Caco-2 (cell line): ENCODE data around the gene CCDC136. TPM values are rescaled to one million over a fixed set of nuclear protein-coding genes. Genes with fewer than 3 reads are reported as not detected.

Source experiments
- BruUV-seq: library from RNA; stranded (reverse); fragments of 400-500 nt; replicated peaks from 2 replicates; lab custom pipeline; 2021; lab: Mats Ljungman, UMichigan
- CTCF ChIA-PET: fragments of 300-600 bp; sonication (Branson Sonifier 250); formaldehyde crosslinking; loops from one replicate; lab custom pipeline; 2022; ENCODE audit warnings: antibody characterized with exemption; lab: Charles Lee
- POLR2A ChIA-PET: fragments of 300-600 bp; sonication (Branson Sonifier 250); formaldehyde crosslinking; loops from one replicate; lab custom pipeline; 2022; ENCODE audit warnings: antibody characterized with exemption; lab: Charles Lee
- DNase-seq, 2 experiments: peaks; one replicate each; pipeline versions ENCODE4 v3.0.0 to v3.0.0-alpha.2; 2020 to 2022
- H3K27me3 ChIP-seq: replicated peaks from 2 replicates; pipeline ENCODE4 v1.6.0; 2011; ENCODE audit warnings: low read length; ENCODE audit not compliant: control insufficient read depth, insufficient read depth
- H3K36me3 ChIP-seq: 2 replicates; pipeline ENCODE4 v1.5.1; 2011; ENCODE audit warnings: low read length; ENCODE audit not compliant: control insufficient read depth, insufficient read depth
- H3K4me1 ChIP-seq: fragments of 250-450 bp; sonication (Bioruptor Pico); 2 replicates; pipeline ENCODE4 v1.5.1; 2020; ENCODE audit warnings: mild to moderate bottlenecking
- H3K4me3 ChIP-seq: 2 replicates; pipeline ENCODE4 v1.5.1; 2011; ENCODE audit warnings: low read depth, mild to moderate bottlenecking, control low read depth, low read length
- H3K9me3 ChIP-seq: fragments of 250-450 bp; sonication (Bioruptor Pico); 2 replicates; pipeline ENCODE4 v1.5.1; 2020; ENCODE audit warnings: mild to moderate bottlenecking, moderate library complexity
- H3K27ac Mint-ChIP-seq: one replicate; pipeline ENCODE4 v1.8.0; 2022; ENCODE audit warnings: mixed read lengths; ENCODE audit not compliant: unreplicated experiment
- H3K27me3 Mint-ChIP-seq: one replicate; pipeline ENCODE4 v1.8.0; 2022; ENCODE audit warnings: mixed read lengths; ENCODE audit not compliant: insufficient read depth, unreplicated experiment
- H3K36me3 Mint-ChIP-seq: one replicate; pipeline ENCODE4 v1.8.0; 2022; ENCODE audit warnings: mild to moderate bottlenecking, mixed read lengths; ENCODE audit not compliant: insufficient read depth, unreplicated experiment
- H3K4me1 Mint-ChIP-seq: one replicate; pipeline ENCODE4 v1.8.0; 2022; ENCODE audit warnings: low read depth, mixed read lengths; ENCODE audit not compliant: unreplicated experiment
- H3K4me3 Mint-ChIP-seq: one replicate; pipeline ENCODE4 v1.8.0; 2022; ENCODE audit warnings: mild to moderate bottlenecking, moderate library complexity, mixed read lengths; ENCODE audit not compliant: unreplicated experiment
- H3K9me3 Mint-ChIP-seq: one replicate; pipeline ENCODE4 v1.8.0; 2022; ENCODE audit warnings: mixed read lengths; ENCODE audit not compliant: unreplicated experiment
- CTCF ChIP-seq, 2 experiments: fragments of 200-600 bp in 1 of 2; IDR thresholded peaks; 1 replicate in 1 of 2; 2 replicates in 1 of 2; pipeline versions ENCODE4 v1.5.1 to v1.8.0; 2011 to 2022; ENCODE audit warnings: antibody characterized with exemption in 1 of 2, control low read depth in 1 of 2, inconsistent platforms in 1 of 2, low read depth in 1 of 2, low read length in 1 of 2, mild to moderate bottlenecking in 1 of 2, moderate library complexity in 1 of 2; ENCODE audit not compliant: insufficient read depth in 1 of 2, severe bottlenecking in 1 of 2, unreplicated experiment in 1 of 2
- intact Hi-C: fragments of 100-400 bp; cut with micrococcal nuclease; formaldehyde crosslinking; loops from one replicate; pipeline ENCODE4 v1.10.0; 2022; ENCODE audit not compliant: unreplicated experiment
- total RNA-seq: library from RNA; stranded (reverse); gene quantifications from 2 replicates; pipeline ENCODE4 v1.2.3, GENCODE V29; 2022

Gene CCDC136
- total RNA-seq, 1 experiment from 2014 or later: 10.2 TPM

GRCh38 chr7:128861957-128862570 is 70.3 kb downstream of the CCDC136 start:
- H3K9me3 ChIP-seq: no peaks in the 10 kb centered on the region
- no TSS peak for BruUV-seq
- Mint-ChIP-seq H3K9me3 (no peaks in the 10 kb centered on the region), H3K36me3 (peaks cover 32% of the 10 kb centered on the region), H3K4me1 (peaks cover 9% of the 10 kb centered on the region), H3K27me3 (no peaks in the 10 kb centered on the region), H3K27ac (peak overlapping the region; percentile 87), H3K4me3 (peak overlapping the region; percentile 84)
- POLR2A ChIA-PET: no interaction called here
- intact Hi-C loops: loop anchor here (2.0 kb wide), 1 partner anchor 31 kb away; the partner anchor contains the start of gene FLNC
- TF ChIP-seq CTCF (IDR thresholded peaks at IDR 0.05; ENCODE audit: insufficient read depth in 1 of 2, low read depth in 1 of 2, low read length in 1 of 2, severe bottlenecking in 1 of 2, unreplicated experiment in 1 of 2): no peak
- no peaks in the 10 kb centered on the region for H3K27me3 ChIP-seq
- peaks cover 8% of the 10 kb centered on the region; the same call in 1 of the 2 replicates for H3K4me1 ChIP-seq
- no peak for DNase-seq
- peak overlapping the region; percentile 93 for H3K4me3 ChIP-seq
- CTCF ChIA-PET: interaction anchor here (0.7 to 2.7 kb wide), 11 partner anchors 12 to 431 kb away, joined by 3 to 33 read pairs (median 3); no protein-coding TSS in a partner anchor
- no peaks in the 10 kb centered on the region; the same call in none of the 2 replicates for H3K36me3 ChIP-seq

- Mint-ChIP-seq H3K9me3 (no peaks in the 10 kb centered on the region), H3K36me3 (peaks cover 32% of the 10 kb centered on the region), H3K4me1 (peaks cover 12% of the 10 kb centered on the region), H3K4me3 (peak within 1 kb of the TSS; percentile 84), H3K27ac (peak within 1 kb of the TSS; percentile 87), H3K27me3 (no peaks in the 10 kb centered on the region)
- ChIA-PET CTCF (interaction anchor here (0.6 to 2.7 kb wide), 15 partner anchors 11 to 432 kb away, joined by 3 to 33 read pairs (median 4); no protein-coding TSS in a partner anchor), POLR2A (interaction anchor here (1.1 to 1.2 kb wide), 2 partner anchors 13 to 17 kb away, joined by 3 read pairs; no protein-coding TSS in a partner anchor)
- Histone ChIP-seq H3K4me3 (peak within 1 kb of the TSS; percentile 93), H3K27me3 (no peaks in the 10 kb centered on the region), H3K4me1 (peaks cover 8% of the 10 kb centered on the region; the same call in 1 of the 2 replicates), H3K9me3 (no peaks in the 10 kb centered on the region), H3K36me3 (no peaks in the 10 kb centered on the region; the same call in none of the 2 replicates)
- peak; percentile 98 to 99 for DNase-seq
- intact Hi-C loops: loop anchor here (1.0 to 2.0 kb wide), 2 partner anchors 17 to 32 kb away; partner anchors contain the start of gene FLNC
- TF ChIP-seq CTCF (IDR thresholded peaks at IDR 0.05; ENCODE audit: insufficient read depth in 1 of 2, low read depth in 1 of 2, low read length in 1 of 2, severe bottlenecking in 1 of 2, unreplicated experiment in 1 of 2): no peak
- TSS peak; percentile 40 for BruUV-seq
Observed at GRCh38 chr7:128862571-128863432, 71.0 kb downstream of the CCDC136 start, which contains the start of gene ATP6V1F. Gene ATP6V1F, plus strand, starts transcription at chr7:128862856. Its CDS starts 49 bp downstream, at chr7:128862905.
